HFFc6 (cell line): ENCODE results near the gene AADACL4. TPM values are rescaled to one million over a fixed set of nuclear protein-coding genes. Genes with fewer than 3 reads are reported as not detected.
"Not testable (repeated sequence)": the region's sequence is repeated elsewhere in the genome, so short reads cannot be mapped to it uniquely, and the experiment has no call there.

ENCODE experiments used
- DNase-seq: peaks from one replicate; pipeline ENCODE4 v3.0.0-alpha.2; 2018
- H3K27ac Mint-ChIP-seq: 2 replicates; pipeline ENCODE4 v1.8.0; 2020; ENCODE audit warnings: mild to moderate bottlenecking, mixed read lengths
- H3K27me3 Mint-ChIP-seq: 2 replicates; pipeline ENCODE4 v1.8.0; 2021; ENCODE audit warnings: mild to moderate bottlenecking, moderate library complexity, mixed read lengths; ENCODE audit not compliant: insufficient read depth
- H3K36me3 Mint-ChIP-seq: 2 replicates; pipeline ENCODE4 v1.8.0; 2021; ENCODE audit warnings: low read depth, mixed read lengths
- H3K4me1 Mint-ChIP-seq: 2 replicates; pipeline ENCODE4 v1.8.0; 2020; ENCODE audit warnings: low read depth, mixed read lengths
- H3K4me3 Mint-ChIP-seq: 2 replicates; pipeline ENCODE4 v1.8.0; 2020; ENCODE audit warnings: mild to moderate bottlenecking, moderate library complexity, mixed read lengths
- H3K9me3 Mint-ChIP-seq: 2 replicates; pipeline ENCODE4 v1.8.0; 2020; ENCODE audit warnings: mild to moderate bottlenecking, mixed read lengths
- total RNA-seq, 6 experiments: library from RNA; stranded (reverse); fragmentation: NEBNext Ultra II Directional; extraction: Animal tissue kit (Norgen Biotek cat#: 25700); gene quantifications; 2 replicates in 1 of 6; 3 replicates in 5 of 6; pipeline ENCODE4 v1.2.3, GENCODE V29; 2021
- TF ChIP-seq, protein P1 (sequence below): fragments of 200-600 bp; sonication (generic); IDR thresholded peaks from 2 replicates; pipeline ENCODE4 v1.5.0; 2021; ENCODE audit warnings: antibody characterized with exemption, mild to moderate bottlenecking

AADACL4 gene
- total RNA-seq, 6 experiments from 2014 or later = not detected

DNA sequence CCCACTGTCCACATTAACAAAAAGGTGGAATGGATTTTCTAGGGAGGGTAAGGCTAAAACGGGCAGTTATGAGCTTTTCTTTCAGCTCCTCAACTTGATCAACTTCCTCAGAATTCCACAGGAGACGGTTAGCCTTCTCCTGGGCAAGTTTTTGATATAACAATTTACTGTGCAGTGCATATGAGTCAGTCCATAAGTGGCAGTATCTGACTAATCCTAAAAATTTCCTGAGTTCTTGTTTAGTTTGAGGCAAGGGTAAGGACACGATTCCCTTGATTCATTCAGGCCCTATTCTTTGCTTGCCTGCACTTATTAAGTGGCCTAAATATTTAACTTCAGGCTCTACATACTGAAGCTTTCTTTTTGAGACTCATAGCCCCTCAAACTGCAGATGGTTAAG is 65.8 kb downstream of the AADACL4 start:
- TF ChIP-seq, protein P1, sequence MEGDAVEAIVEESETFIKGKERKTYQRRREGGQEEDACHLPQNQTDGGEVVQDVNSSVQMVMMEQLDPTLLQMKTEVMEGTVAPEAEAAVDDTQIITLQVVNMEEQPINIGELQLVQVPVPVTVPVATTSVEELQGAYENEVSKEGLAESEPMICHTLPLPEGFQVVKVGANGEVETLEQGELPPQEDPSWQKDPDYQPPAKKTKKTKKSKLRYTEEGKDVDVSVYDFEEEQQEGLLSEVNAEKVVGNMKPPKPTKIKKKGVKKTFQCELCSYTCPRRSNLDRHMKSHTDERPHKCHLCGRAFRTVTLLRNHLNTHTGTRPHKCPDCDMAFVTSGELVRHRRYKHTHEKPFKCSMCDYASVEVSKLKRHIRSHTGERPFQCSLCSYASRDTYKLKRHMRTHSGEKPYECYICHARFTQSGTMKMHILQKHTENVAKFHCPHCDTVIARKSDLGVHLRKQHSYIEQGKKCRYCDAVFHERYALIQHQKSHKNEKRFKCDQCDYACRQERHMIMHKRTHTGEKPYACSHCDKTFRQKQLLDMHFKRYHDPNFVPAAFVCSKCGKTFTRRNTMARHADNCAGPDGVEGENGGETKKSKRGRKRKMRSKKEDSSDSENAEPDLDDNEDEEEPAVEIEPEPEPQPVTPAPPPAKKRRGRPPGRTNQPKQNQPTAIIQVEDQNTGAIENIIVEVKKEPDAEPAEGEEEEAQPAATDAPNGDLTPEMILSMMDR = no peak
- Mint-ChIP-seq H3K9me3 (peaks cover 4% of the 10 kb centered on the region; the same call in 1 of the 2 replicates), H3K4me3 (no peak overlapping the region), H3K4me1 (no peaks in the 10 kb centered on the region), H3K36me3 (no peaks in the 10 kb centered on the region), H3K27ac (no peak overlapping the region), H3K27me3 (peaks cover 3% of the 10 kb centered on the region; the same call in 1 of the 2 replicates)
- no peak for DNase-seq

DNA sequence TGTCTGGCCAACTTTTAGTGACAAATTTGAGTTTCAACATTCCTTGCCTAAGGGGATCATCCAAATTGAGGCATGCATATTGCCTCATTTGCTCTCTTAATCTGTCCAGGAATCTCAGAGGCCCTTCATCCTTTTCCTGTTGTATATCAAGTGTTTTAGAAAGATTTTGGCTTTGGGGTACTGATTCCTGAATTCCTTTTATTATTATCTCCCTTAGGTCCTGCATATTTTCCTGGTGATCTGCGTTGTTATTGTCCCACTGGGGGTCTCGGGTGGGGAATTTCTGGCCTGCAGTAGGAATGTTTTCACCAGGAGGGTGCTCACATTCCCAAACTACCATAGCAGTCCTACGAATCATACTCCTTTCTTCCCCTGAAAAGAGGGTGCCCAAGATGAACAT is 67.7 kb downstream of the AADACL4 start:
- no peak overlapping the region for H3K27ac Mint-ChIP-seq
- H3K4me3 Mint-ChIP-seq = no peak overlapping the region
- no peak for DNase-seq
- peaks cover 3% of the 10 kb centered on the region; the same call in 1 of the 2 replicates for H3K27me3 Mint-ChIP-seq
- no peaks in the 10 kb centered on the region for H3K4me1 Mint-ChIP-seq
- H3K9me3 Mint-ChIP-seq = no peaks in the 10 kb centered on the region
- H3K36me3 Mint-ChIP-seq = no peaks in the 10 kb centered on the region
- TF ChIP-seq, protein P1 = no peak

- no peaks in the 10 kb centered on the region for H3K36me3 Mint-ChIP-seq
- H3K4me1 Mint-ChIP-seq = no peaks in the 10 kb centered on the region
- H3K4me3 Mint-ChIP-seq = no peak overlapping the region
- no peak for DNase-seq
- TF ChIP-seq, protein P1 = no peak
- H3K9me3 Mint-ChIP-seq = no peaks in the 10 kb centered on the region
- no peak overlapping the region for H3K27ac Mint-ChIP-seq
- H3K27me3 Mint-ChIP-seq = peaks cover 3% of the 10 kb centered on the region; the same call in 1 of the 2 replicates
Observed at GRCh38 chr1:12712076-12712475, 68.2 kb downstream of the AADACL4 start.

DNA sequence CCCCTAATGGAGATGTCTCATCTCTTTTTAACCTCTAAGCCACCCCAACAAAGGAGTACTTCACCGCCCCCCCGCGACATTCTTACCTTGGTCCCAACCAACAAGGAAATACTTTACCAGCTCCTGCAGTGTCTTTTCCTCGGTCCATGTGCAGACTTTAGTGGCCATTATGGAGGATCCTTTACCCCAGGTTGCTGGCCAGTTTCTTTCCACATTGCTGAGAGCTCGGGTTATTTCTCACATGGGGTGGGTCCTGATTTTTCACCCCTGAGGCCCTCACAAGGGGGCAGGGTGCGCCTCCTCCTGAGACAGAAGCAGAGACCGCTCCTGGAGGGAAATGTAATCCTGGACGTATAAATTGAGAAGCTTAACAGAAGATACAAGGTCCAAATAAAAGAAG is 69.0 kb downstream of the AADACL4 start:
- Mint-ChIP-seq H3K27ac (no peak overlapping the region), H3K9me3 (no peaks in the 10 kb centered on the region), H3K27me3 (peaks cover 3% of the 10 kb centered on the region; the same call in 1 of the 2 replicates)

DNA sequence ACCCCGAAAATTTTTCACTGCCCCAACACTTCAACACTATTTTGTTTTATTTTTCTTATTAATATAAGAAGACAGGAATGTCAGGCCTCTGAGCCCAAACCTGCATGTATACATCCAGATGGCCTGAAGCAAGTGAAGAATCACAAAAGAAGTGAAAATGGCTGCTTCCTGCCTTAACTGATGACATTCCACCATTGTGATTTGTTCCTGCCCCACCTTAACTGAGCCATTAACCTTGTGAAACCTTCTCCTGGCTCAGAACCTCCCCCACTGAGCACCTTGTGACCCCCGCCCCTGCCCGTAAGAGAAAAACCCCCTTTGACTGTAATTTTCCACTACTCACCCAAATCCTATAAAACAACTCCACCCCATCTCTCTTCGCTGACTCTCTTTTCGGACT is 69.8 kb downstream of the AADACL4 start:
- H3K36me3 Mint-ChIP-seq, H3K27me3 Mint-ChIP-seq, H3K4me3 Mint-ChIP-seq, H3K4me1 Mint-ChIP-seq, H3K9me3 Mint-ChIP-seq, DNase-seq, H3K27ac Mint-ChIP-seq: not testable (repeated sequence)

More for the DNA sequence above, 69.0 kb downstream of the AADACL4 start:
- TF ChIP-seq, protein P1 = no peak
- no peaks in the 10 kb centered on the region for H3K4me1 Mint-ChIP-seq
- H3K4me3 Mint-ChIP-seq = no peak overlapping the region
- no peaks in the 10 kb centered on the region for H3K36me3 Mint-ChIP-seq
- no peak for DNase-seq

GRCh38 chr1:12714710-12715475 is 71.0 kb downstream of the AADACL4 start:
- TF ChIP-seq, protein P1 = no peak
- Mint-ChIP-seq H3K4me1 (no peaks in the 10 kb centered on the region), H3K36me3 (no peaks in the 10 kb centered on the region), H3K27me3 (peaks cover 3% of the 10 kb centered on the region; the same call in 1 of the 2 replicates), H3K27ac (no peak overlapping the region), H3K9me3 (no peaks in the 10 kb centered on the region), H3K4me3 (no peak overlapping the region)
- no peak for DNase-seq
